Measurements from ENCODE around the gene PTPRN2. TPM values are rescaled to one million over a fixed set of nuclear protein-coding genes. Genes with fewer than 3 reads are reported as not detected.
"Not testable (repeated sequence)": the region's sequence is repeated elsewhere in the genome, so short reads cannot be mapped to it uniquely, and the experiment has no call there.

Gene PTPRN2
- total and polyA plus RNA-seq, 8 donors: 12.2 to 49.2 (median 31.8) TPM

- no peaks in the 10 kb centered on the region for H3K4me1 ChIP-seq
- ATAC-seq (no peak), DNase-seq (no peak), FAIRE-seq (no peak)
- H3K4me3 ChIP-seq: no peak overlapping the region
- no peak for TF ChIP-seq CTCF (IDR thresholded peaks at IDR 0.05)
- 69 to 77% methylated on average over 22 of the region's 22 CpGs for WGBS, 2 donors
- no peaks in the 10 kb centered on the region for H3K9me3 ChIP-seq
- H3K36me3 ChIP-seq: no peaks in the 10 kb centered on the region
- intact Hi-C loops (cut with DNase I): no loop called here
- no peaks in the 10 kb centered on the region for H3K27me3 ChIP-seq
- H3K27ac ChIP-seq: no peak overlapping the region
Measured at GRCh38 chr7:157668221-157668883, 919.3 kb downstream of the PTPRN2 start.

DNA sequence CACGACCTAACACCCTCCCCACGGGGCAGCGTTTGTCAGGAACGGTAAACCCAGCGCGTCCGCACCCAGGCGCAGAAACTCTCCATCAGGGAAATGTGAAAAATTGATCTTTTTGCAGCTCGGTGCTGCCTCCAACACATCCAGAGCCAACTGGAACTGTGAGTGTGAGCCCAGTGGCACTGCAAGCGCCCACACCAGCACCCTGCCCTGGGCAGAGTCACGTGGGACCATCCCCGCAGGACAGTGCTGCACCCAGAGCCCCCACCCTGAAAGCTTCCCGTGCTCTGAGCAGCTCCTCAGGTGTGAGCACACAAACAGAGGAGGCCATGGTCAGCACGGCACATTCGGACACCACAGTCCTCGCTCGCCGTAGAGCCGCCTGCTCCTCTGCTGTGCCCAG, 919.9 kb downstream of the PTPRN2 start:
- Histone ChIP-seq H3K27ac (no peak overlapping the region), H3K4me1 (no peaks in the 10 kb centered on the region), H3K9me3 (no peaks in the 10 kb centered on the region), H3K36me3 (no peaks in the 10 kb centered on the region), H3K4me3 (no peak overlapping the region), H3K27me3 (no peaks in the 10 kb centered on the region)
- DNase-seq: no peak
- intact Hi-C loops (cut with DNase I): no loop called here
- TF ChIP-seq CTCF (IDR thresholded peaks at IDR 0.05): no peak
- FAIRE-seq: no peak
- 86 to 87% methylated on average over 18 to 19 of the region's 19 CpGs for WGBS, 2 donors
- no peak for ATAC-seq

DNA sequence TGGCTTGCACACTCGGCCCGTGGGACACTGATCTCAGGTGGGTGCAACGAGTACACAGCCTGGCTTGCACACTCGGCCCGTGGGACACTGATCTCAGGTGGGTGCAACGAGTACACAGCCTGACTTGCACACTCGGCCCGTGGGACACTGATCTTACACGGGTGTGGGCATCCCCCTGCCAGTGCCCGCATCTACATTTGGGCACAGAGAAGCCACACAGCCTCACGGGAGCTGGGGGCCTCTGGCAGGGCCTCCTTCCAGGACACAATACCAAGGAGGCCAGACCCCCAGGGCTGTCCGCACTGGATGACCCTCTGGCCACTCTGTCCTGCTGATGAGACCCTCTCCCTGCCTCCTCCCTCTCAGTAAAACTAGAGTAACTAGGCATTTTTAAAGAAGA, 920.4 kb downstream of the PTPRN2 start:
- H3K9me3 ChIP-seq: no peaks in the 10 kb centered on the region
- no peaks in the 10 kb centered on the region for H3K4me1 ChIP-seq
- no peak for TF ChIP-seq CTCF (IDR thresholded peaks at IDR 0.05)
- WGBS, 2 donors: 77 to 88% methylated on average over 12 of the region's 12 CpGs
- ATAC-seq: no peak
- no peaks in the 10 kb centered on the region for H3K36me3 ChIP-seq
- no peak for DNase-seq
- no peaks in the 10 kb centered on the region for H3K27me3 ChIP-seq
- FAIRE-seq: no peak
- intact Hi-C loops (cut with DNase I): no loop called here
- H3K4me3 ChIP-seq: no peak overlapping the region
- no peak overlapping the region for H3K27ac ChIP-seq

- no peak overlapping the region for H3K27ac ChIP-seq
- H3K4me3 ChIP-seq: no peak overlapping the region
- H3K9me3 ChIP-seq: no peaks in the 10 kb centered on the region
- DNase-seq (no peak), FAIRE-seq (no peak), ATAC-seq (no peak)
- TF ChIP-seq CTCF (IDR thresholded peaks at IDR 0.05): no peak
- WGBS, 2 donors: 84 to 91% methylated on average over 9 to 11 of the region's 11 CpGs
- no peaks in the 10 kb centered on the region for H3K27me3 ChIP-seq
- H3K4me1 ChIP-seq: no peaks in the 10 kb centered on the region
- intact Hi-C loops (cut with DNase I): no loop called here
- no peaks in the 10 kb centered on the region for H3K36me3 ChIP-seq
Measured at GRCh38 chr7:157666530-157667040, 921.0 kb downstream of the PTPRN2 start.

DNA sequence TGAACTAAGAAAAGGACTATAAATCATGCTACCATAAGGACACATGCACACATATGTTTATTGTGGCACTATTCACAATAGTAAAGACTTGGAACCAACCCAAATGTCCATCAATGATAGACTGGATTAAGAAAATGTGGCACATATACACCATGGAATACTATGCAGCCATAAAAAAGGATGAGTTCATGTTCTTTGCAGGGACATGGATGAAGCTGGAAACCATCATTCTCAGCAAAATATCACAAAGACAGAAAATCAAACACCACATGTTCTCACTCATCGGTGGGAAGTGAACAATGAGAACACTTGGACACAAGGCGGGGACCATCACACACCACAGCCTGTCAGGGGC, 922.0 kb downstream of the PTPRN2 start:
- 94 to 98% methylated on average over 2 of the region's 2 CpGs for WGBS, 2 donors
- DNase-seq; intact Hi-C loops (cut with DNase I); H3K27me3 ChIP-seq; H3K4me3 ChIP-seq; H3K9me3 ChIP-seq; H3K27ac ChIP-seq; H3K36me3 ChIP-seq; FAIRE-seq; H3K4me1 ChIP-seq; ATAC-seq: not testable (repeated sequence)
